Measurements from ENCODE around the gene FOXK2. TPM values are rescaled to one million over a fixed set of nuclear protein-coding genes. Genes with fewer than 3 reads are reported as not detected.

The FOXK2 gene
- total and polyA plus RNA-seq, 2 donors (not counting 3 experiments of a cell fraction or from before 2014, with no cell fraction given), result 33.4 to 79.3 TPM

- Histone ChIP-seq H3K79me2 (ENCODE audit: control insufficient read depth, insufficient read depth, low read length) (peaks cover 61% of the 10 kb centered on the region), H4K20me1 (replicated peaks; ENCODE audit: control insufficient read depth, extremely low read depth, insufficient read depth, low read length) (peaks cover 6% of the 10 kb centered on the region), H3K9ac (replicated peaks; ENCODE audit: extremely low read depth, insufficient read depth, low read length) (no peak overlapping the region), H3K36me3 (ENCODE audit: control insufficient read depth in 2 of 2, extremely low read depth in 1 of 2, insufficient read depth in 2 of 2, low read length in 2 of 2) (peaks cover 4 to 11% of the 10 kb centered on the region in 2 experiments), H3K4me1 (ENCODE audit: control insufficient read depth, extremely low read depth, insufficient read depth, low read length) (no peaks in the 10 kb centered on the region), H2AFZ (ENCODE audit: low read depth, low read length) (no peak overlapping the region), H3K4me3 (replicated peaks in 1 of 3; ENCODE audit: insufficient read depth in 1 of 3, low read depth in 1 of 3, low read length in 3 of 3) (no peak overlapping the region), H3K27me3 (ENCODE audit: control insufficient read depth in 2 of 2, insufficient read depth in 2 of 2, low read length in 2 of 2) (no peaks in the 10 kb centered on the region), H3K9me1 (replicated peaks; ENCODE audit: control insufficient read depth, extremely low read depth, insufficient read depth, low read length) (no peaks in the 10 kb centered on the region), H3K9me3 (replicated peaks; ENCODE audit: control insufficient read depth, insufficient read depth, low read length) (no peaks in the 10 kb centered on the region), H3K27ac (ENCODE audit: insufficient read depth, low read depth, low read length) (no peak overlapping the region), H3K4me2 (ENCODE audit: insufficient read depth, low read length) (no peak overlapping the region)
- BruUV-seq (replicated peaks), result no TSS peak
- no peak for TF ChIP-seq MAX (IDR thresholded peaks at IDR 0.05; ENCODE audit: insufficient read depth, insufficient read length)
- no peak for TF ChIP-seq FOS (IDR thresholded peaks at IDR 0.05; ENCODE audit: borderline replicate concordance, insufficient read depth, low read length)
- TF ChIP-seq EZH2 (IDR thresholded peaks at IDR 0.05; ENCODE audit: borderline replicate concordance, low read depth, low read length, severe bottlenecking), result no peak
- TF ChIP-seq GATA2 (IDR thresholded peaks at IDR 0.05; ENCODE audit: insufficient read depth, insufficient read length, low read depth, low read length), result no peak
- no peak for TF ChIP-seq MYC (IDR thresholded peaks at IDR 0.05; ENCODE audit: low read depth, low read length)
- TF ChIP-seq JUN (IDR thresholded peaks at IDR 0.05; ENCODE audit: borderline replicate concordance, insufficient read depth, insufficient read length, low read depth), result no peak
- TF ChIP-seq CTCF (IDR thresholded peaks at IDR 0.05; ENCODE audit: extremely low read depth in 1 of 2, insufficient read depth in 1 of 2, low read depth in 1 of 2, low read length in 2 of 2), result no peak
- no peak for TF ChIP-seq POLR2A (IDR thresholded peaks at IDR 0.05; ENCODE audit: low read depth, low read length)
- TF ChIP-seq POLR2AphosphoS5 (IDR thresholded peaks at IDR 0.05; ENCODE audit: insufficient read depth, low read depth, low read length), result no peak
- intact Hi-C loops (cut with micrococcal nuclease), result no loop called here
- ChIA-PET CTCF (no interaction called here), POLR2A (no interaction called here)
- dilution Hi-C loops (cut with MboI; ENCODE audit: extremely low pct_ligation_motif_present, low sequenced_read_pairs), result no loop called here
- DNase-seq (ENCODE audit: low read depth, low spot score) (no peak), FAIRE-seq (no peak)
These were observed 44.7 kb downstream of the FOXK2 start for GRCh38 chr17:82564241-82564640.

Data from endothelial cell of umbilical vein (primary cell).